ENCODE data around the gene TTC24.

DNA sequence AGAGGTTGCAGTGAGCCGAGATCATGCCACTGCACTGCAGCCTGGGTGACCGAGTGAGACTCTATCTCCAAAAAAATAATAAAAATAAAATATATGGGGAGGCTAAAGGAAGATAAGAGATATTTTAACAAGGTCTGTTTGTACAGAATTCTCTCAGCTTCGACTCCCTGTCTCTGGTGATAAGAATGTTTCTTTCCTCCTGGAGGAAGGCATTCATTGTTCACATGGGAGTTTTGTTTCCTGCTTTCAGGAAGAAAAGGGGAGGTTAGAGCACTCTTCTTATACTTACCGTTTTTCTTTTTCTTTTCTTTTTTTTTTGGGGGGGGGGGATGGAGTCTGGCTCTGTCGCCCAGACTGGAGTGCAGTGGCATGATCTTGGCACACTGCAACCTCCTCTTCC, 10.0 kb downstream of the TTC24 start:
- no peak for TF ChIP-seq EGR1 (IDR thresholded peaks at IDR 0.05)
- TF ChIP-seq RAD21 (IDR thresholded peaks at IDR 0.05; ENCODE audit: low read depth) = no peak

Data from Ishikawa (cell line).